ENCODE measurements around the gene SMARCD2. TPM values are rescaled to one million over a fixed set of nuclear protein-coding genes. Genes with fewer than 3 reads are reported as not detected.
A peak's percentile ranks its signal among the peaks of the same experiment; 100 is the strongest.
"Not testable (repeated sequence)": the region's sequence is repeated elsewhere in the genome, so short reads cannot be mapped to it uniquely, and the experiment has no call there.

SMARCD2 gene
- total RNA-seq, 4 donors from 2014 or later: 112 to 136 (median 127) TPM

GRCh38 chr17:63848834-63849689, 6.6 kb upstream of the SMARCD2 start:
- Histone ChIP-seq H3K4me3 (peak overlapping the region; percentile 40 to 49 (median 44)), H3K27me3 (no peaks in the 10 kb centered on the region)

GRCh38 chr17:63847525-63848249, 5.2 kb upstream of the SMARCD2 start:
- no peak for DNase-seq (ENCODE audit: extremely low spot score)
- Histone ChIP-seq H3K4me1 (peaks cover 15 to 26% (median 23%) of the 10 kb centered on the region in 4 donors), H3K27me3 (no peaks in the 10 kb centered on the region), H3K9me3 (no peaks in the 10 kb centered on the region), H3K36me3 (no peaks in the 10 kb centered on the region), H3K4me3 (no peak overlapping the region), H3K27ac (replicated peaks in 1 of 4) (no peak overlapping the region)
- whole genome bisulfite sequencing: 65% methylated on average over 3 of the region's 3 CpGs
- no peak for TF ChIP-seq EP300 (IDR thresholded peaks at IDR 0.05)
- TF ChIP-seq POLR2A (IDR thresholded peaks at IDR 0.05; ENCODE audit: low read depth): no peak
- no peak for TF ChIP-seq POLR2AphosphoS5 (IDR thresholded peaks at IDR 0.05)
- no peak for TF ChIP-seq CTCF (IDR thresholded peaks at IDR 0.05)
- intact Hi-C loops (cut with DNase I): no loop called here

More at GRCh38 chr17:63848834-63849689, 6.6 kb upstream of the SMARCD2 start:
- H3K27ac ChIP-seq (replicated peaks in 1 of 4): peak overlapping the region; percentile 60 to 77 (median 64)
- H3K36me3 ChIP-seq: no peaks in the 10 kb centered on the region
- H3K4me1 ChIP-seq: peaks cover 8 to 17% (median 16%) of the 10 kb centered on the region in 4 donors
- intact Hi-C loops (cut with DNase I): no loop called here
- WGBS: 28% methylated on average over 49 of the region's 82 CpGs
- TF ChIP-seq CTCF (IDR thresholded peaks at IDR 0.05): peak; percentile 65 to 83 (median 73)
- no peak for TF ChIP-seq POLR2A (IDR thresholded peaks at IDR 0.05; ENCODE audit: low read depth)
- no peak for TF ChIP-seq EP300 (IDR thresholded peaks at IDR 0.05)
- peak; percentile 51 to 64 for TF ChIP-seq POLR2AphosphoS5 (IDR thresholded peaks at IDR 0.05)
- no peaks in the 10 kb centered on the region for H3K9me3 ChIP-seq
- DNase-seq (ENCODE audit: extremely low spot score): peak; percentile 98

GRCh38 chr17:63845509-63845908, 3.0 kb upstream of the SMARCD2 start:
- no peak for TF ChIP-seq POLR2AphosphoS5 (IDR thresholded peaks at IDR 0.05)
- TF ChIP-seq CTCF (IDR thresholded peaks at IDR 0.05): no peak
- no peak for TF ChIP-seq EP300 (IDR thresholded peaks at IDR 0.05)
- no peak for TF ChIP-seq POLR2A (IDR thresholded peaks at IDR 0.05; ENCODE audit: low read depth)
- H3K9me3 ChIP-seq: no peaks in the 10 kb centered on the region
- H3K27ac ChIP-seq (replicated peaks in 1 of 4): no peak overlapping the region
- no peak overlapping the region for H3K4me3 ChIP-seq
- WGBS: 32% methylated on average over 1 of the region's 1 CpG
- DNase-seq (ENCODE audit: extremely low spot score): no peak
- H3K36me3 ChIP-seq: no peaks in the 10 kb centered on the region
- no peaks in the 10 kb centered on the region for H3K27me3 ChIP-seq
- intact Hi-C loops (cut with DNase I): no loop called here
- H3K4me1 ChIP-seq: peaks cover 25 to 39% (median 34%) of the 10 kb centered on the region in 4 donors

- Histone ChIP-seq H3K4me3 (peak overlapping the region; percentile 92 to 97 (median 92)), H3K27ac (replicated peaks in 1 of 4) (peak overlapping the region; percentile 97 to 98 (median 98)), H3K27me3 (no peaks in the 10 kb centered on the region), H3K9me3 (no peaks in the 10 kb centered on the region), H3K36me3 (no peaks in the 10 kb centered on the region), H3K4me1 (peaks cover 40 to 46% (median 45%) of the 10 kb centered on the region in 4 donors)
- TF ChIP-seq POLR2AphosphoS5 (IDR thresholded peaks at IDR 0.05) (no peak), POLR2A (IDR thresholded peaks at IDR 0.05; ENCODE audit: low read depth) (no peak), EP300 (IDR thresholded peaks at IDR 0.05) (no peak), CTCF (IDR thresholded peaks at IDR 0.05) (no peak)
- intact Hi-C loops (cut with DNase I): no loop called here
- WGBS: 67% methylated on average over 9 of the region's 9 CpGs
- no peak for DNase-seq (ENCODE audit: extremely low spot score)
Observed at GRCh38 chr17:63843910-63844677, 1.6 kb upstream of the SMARCD2 start.

- peak overlapping the region; percentile 92 to 97 (median 92) for H3K4me3 ChIP-seq
- H3K9me3 ChIP-seq; H3K27me3 ChIP-seq; DNase-seq (ENCODE audit: extremely low spot score); H3K36me3 ChIP-seq; intact Hi-C loops (cut with DNase I): not testable (repeated sequence)
- H3K27ac ChIP-seq (replicated peaks in 1 of 4): peak overlapping the region; percentile 97 to 98 (median 98)
- whole genome bisulfite sequencing: 5% methylated on average over 14 of the region's 19 CpGs
- peaks cover 42 to 46% (median 45%) of the 10 kb centered on the region in 4 donors for H3K4me1 ChIP-seq
Observed at GRCh38 chr17:63843387-63843888, 953 bp upstream of the SMARCD2 start.
